Stomach (tissue), 9 donors: ENCODE measurements around the gene CTNNA3. TPM values are rescaled to one million over a fixed set of nuclear protein-coding genes. Genes with fewer than 3 reads are reported as not detected.

Experiments
- DNase-seq, 2 donors: peaks; one replicate each; pipeline versions ENCODE4 v3.0.0 to v3.0.0-alpha.2; 2013 to 2019
- H3K27ac ChIP-seq, 5 donors: fragments of 200-600 bp in 4 of 5; sonication (generic) in 4 of 5; one replicate each; pipeline ENCODE4 v1.5.1; 2013 to 2019; ENCODE audit warnings: mild to moderate bottlenecking in 1 of 5, moderate library complexity in 1 of 5
- H3K27me3 ChIP-seq, 3 donors: fragments of 200-600 bp; sonication (generic); one replicate each; pipeline ENCODE4 v1.5.1; 2017 to 2019; ENCODE audit warnings: mixed run types in 1 of 3
- H3K36me3 ChIP-seq, 4 donors: fragments of 200-600 bp; sonication (generic); 1 replicate in 3 of 4; 2 replicates in 1 of 4; pipeline ENCODE4 v1.5.1; 2016 to 2019
- H3K4me1 ChIP-seq, 4 donors: fragments of 200-600 bp; sonication (generic); one replicate each; pipeline ENCODE4 v1.5.1; 2016 to 2019
- H3K4me3 ChIP-seq, 4 donors: fragments of 200-600 bp; sonication (generic) in 3 of 4; one replicate each; pipeline ENCODE4 v1.5.1; 2016 to 2019; ENCODE audit warnings: mild to moderate bottlenecking in 1 of 4
- H3K9me3 ChIP-seq, 4 donors: fragments of 200-600 bp; sonication (generic); one replicate each; pipeline ENCODE4 v1.5.1; 2016 to 2019
- EP300 ChIP-seq: sonication (generic); formaldehyde crosslinking; IDR thresholded peaks from one replicate; pipeline ENCODE4 v1.6.1; 2017; ENCODE audit warnings: antibody characterized with exemption
- POLR2A ChIP-seq, 4 donors: fragments of 450-650 bp; IDR thresholded peaks; one replicate each; pipeline ENCODE4 v1.6.1; 2016; ENCODE audit warnings: antibody characterized with exemption in 4 of 4, control low read depth in 2 of 4, mild to moderate bottlenecking in 1 of 4, moderate library complexity in 1 of 4
- POLR2AphosphoS5 ChIP-seq, 3 donors: sonication (generic); formaldehyde crosslinking; IDR thresholded peaks; one replicate each; pipeline ENCODE4 v1.6.1; 2016; ENCODE audit warnings: antibody characterized with exemption in 3 of 3
- WGBS, 5 donors: extraction: QIAGEN DNeasy Blood & Tissue Kit in 3 of 5; methylation state at CpG; one replicate each; pipeline versions ENCODE4 v1.1.5 to v1.1.7; 2013 to 2018; 5-methylcytosine and 5-hydroxymethylcytosine counted together
- intact Hi-C: fragments of 100-400 bp; cut with DNase I; formaldehyde crosslinking; loops from one replicate; pipeline ENCODE4 v1.15.1; 2023; ENCODE audit warnings: low total_unique reads
- polyA plus RNA-seq, 3 donors: library from polyadenylated mRNA; stranded (reverse); fragments of 200-250 nt; gene quantifications; one replicate each; pipeline ENCODE4 v1.2.3, GENCODE V29; 2013
- total RNA-seq, 5 donors: library from RNA; depleted of rRNA; stranded (reverse); fragments of >200 nt; gene quantifications; one replicate each; pipeline versions ENCODE4 v1.1.0 to v1.2.3, GENCODE V29; 2014 to 2016
- TF ChIP-seq, protein P1 (sequence below), 7 experiments: fragments of 450-650 bp in 4 of 7; fragments of 200-600 bp in 3 of 7; sonication (generic) in 3 of 7; IDR thresholded peaks; one replicate each; pipeline ENCODE4 v1.5.1; 2016 to 2019; ENCODE audit warnings: antibody characterized with exemption in 7 of 7, control low read depth in 2 of 7, mild to moderate bottlenecking in 1 of 7
- donor health status: healthy with polysubstance abuse.
- donor health status: Bipolar disorder and iron deficiency.
- donor health status: healthy.

The CTNNA3 gene
- total and polyA plus RNA-seq, 8 donors = 0.14 to 46.1 (median 12.9) TPM; not detected in 2

DNA sequence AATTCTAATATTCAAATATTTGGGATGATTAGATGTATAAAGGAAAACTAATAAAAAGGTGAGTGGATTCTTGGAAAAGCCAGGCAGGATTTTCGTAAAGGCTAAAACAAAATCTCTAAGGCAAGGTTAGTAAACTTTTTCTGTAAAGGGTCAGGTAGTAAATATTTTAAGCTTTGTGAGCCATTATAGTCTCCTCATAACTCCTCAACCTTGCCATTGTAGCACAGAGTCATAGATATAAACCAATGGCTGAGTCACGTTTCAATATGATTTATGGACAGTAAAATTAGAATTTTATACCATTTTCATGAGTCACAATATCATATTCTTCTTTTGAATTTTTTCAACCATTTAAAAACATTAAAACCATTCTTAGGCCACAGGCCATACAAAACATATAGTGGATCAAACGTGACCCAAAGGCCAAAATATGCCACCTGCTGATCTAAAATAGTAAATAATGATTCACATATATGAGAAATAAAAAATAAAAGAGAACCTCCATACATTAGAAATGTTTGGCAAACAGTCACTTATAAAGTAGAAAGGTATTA is 1422.0 kb downstream of the CTNNA3 start:
- H3K27ac ChIP-seq = no peak overlapping the region
- no peaks in the 10 kb centered on the region for H3K4me1 ChIP-seq
- no peak for TF ChIP-seq POLR2AphosphoS5 (IDR thresholded peaks at IDR 0.05)
- no peak for TF ChIP-seq EP300
- TF ChIP-seq POLR2A (IDR thresholded peaks at IDR 0.05) = no peak
- 66 to 81% (median 75%) methylated on average over 3 of the region's 3 CpGs for WGBS, 5 donors
- H3K9me3 ChIP-seq = no peaks in the 10 kb centered on the region
- no peaks in the 10 kb centered on the region for H3K36me3 ChIP-seq
- intact Hi-C loops = no loop called here
- no peaks in the 10 kb centered on the region for H3K27me3 ChIP-seq
- DNase-seq = no peak
- no peak overlapping the region for H3K4me3 ChIP-seq

DNA sequence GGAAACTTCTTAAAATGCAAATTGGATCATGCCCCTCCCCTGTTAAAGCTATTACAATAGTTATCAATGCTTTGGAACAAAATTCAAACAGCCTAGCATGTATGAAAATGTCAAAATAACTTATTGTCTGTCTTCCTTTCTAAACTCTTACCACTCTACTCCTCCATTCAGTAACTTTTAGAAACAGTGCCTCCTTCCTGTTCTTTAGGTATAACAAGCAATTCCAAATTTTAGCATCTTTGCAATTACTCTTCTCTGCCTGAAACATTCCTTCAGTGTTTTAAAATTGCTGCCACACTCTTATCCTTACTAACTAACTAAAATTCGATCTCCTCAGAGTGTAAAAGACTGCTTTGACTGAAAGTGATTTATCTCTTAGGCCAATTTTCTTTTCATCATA is 1430.6 kb downstream of the CTNNA3 start:
- Histone ChIP-seq H3K4me3 (no peak overlapping the region), H3K27me3 (no peaks in the 10 kb centered on the region), H3K4me1 (no peaks in the 10 kb centered on the region), H3K36me3 (no peaks in the 10 kb centered on the region), H3K9me3 (no peaks in the 10 kb centered on the region), H3K27ac (no peak overlapping the region)
- intact Hi-C loops = no loop called here
- WGBS, 5 donors = 42 to 54% (median 50%) methylated on average over 1 of the region's 1 CpG
- no peak for TF ChIP-seq POLR2A (IDR thresholded peaks at IDR 0.05)
- no peak for TF ChIP-seq EP300
- TF ChIP-seq, protein P1, sequence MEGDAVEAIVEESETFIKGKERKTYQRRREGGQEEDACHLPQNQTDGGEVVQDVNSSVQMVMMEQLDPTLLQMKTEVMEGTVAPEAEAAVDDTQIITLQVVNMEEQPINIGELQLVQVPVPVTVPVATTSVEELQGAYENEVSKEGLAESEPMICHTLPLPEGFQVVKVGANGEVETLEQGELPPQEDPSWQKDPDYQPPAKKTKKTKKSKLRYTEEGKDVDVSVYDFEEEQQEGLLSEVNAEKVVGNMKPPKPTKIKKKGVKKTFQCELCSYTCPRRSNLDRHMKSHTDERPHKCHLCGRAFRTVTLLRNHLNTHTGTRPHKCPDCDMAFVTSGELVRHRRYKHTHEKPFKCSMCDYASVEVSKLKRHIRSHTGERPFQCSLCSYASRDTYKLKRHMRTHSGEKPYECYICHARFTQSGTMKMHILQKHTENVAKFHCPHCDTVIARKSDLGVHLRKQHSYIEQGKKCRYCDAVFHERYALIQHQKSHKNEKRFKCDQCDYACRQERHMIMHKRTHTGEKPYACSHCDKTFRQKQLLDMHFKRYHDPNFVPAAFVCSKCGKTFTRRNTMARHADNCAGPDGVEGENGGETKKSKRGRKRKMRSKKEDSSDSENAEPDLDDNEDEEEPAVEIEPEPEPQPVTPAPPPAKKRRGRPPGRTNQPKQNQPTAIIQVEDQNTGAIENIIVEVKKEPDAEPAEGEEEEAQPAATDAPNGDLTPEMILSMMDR (IDR thresholded peaks at IDR 0.05) = no peak
- no peak for TF ChIP-seq POLR2AphosphoS5 (IDR thresholded peaks at IDR 0.05)
- DNase-seq = no peak

DNA sequence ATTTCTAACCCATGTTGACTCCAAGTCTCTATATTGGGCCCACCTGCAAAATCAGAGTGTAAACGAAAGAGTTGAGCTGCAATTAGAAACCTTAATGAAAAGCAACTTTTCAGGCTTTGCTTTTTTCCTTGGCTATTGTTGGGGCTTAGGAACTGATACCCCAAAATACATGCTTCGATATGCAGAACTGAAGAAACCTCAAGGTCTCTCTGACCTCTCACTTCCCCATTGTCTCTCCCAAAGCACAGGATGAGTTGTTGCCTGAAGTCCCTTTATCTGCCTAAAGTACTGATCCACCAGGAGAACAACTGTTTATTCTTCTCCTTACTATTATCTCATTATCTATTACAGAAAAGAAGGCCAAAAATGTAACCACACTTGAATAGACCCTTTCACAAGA is 1436.2 kb downstream of the CTNNA3 start:
- no peak for TF ChIP-seq POLR2A (IDR thresholded peaks at IDR 0.05)
- no peak for TF ChIP-seq POLR2AphosphoS5 (IDR thresholded peaks at IDR 0.05)
- TF ChIP-seq EP300 = no peak
- TF ChIP-seq, protein P1 (IDR thresholded peaks at IDR 0.05) = no peak
- 71 to 80% (median 77%) methylated on average over 2 of the region's 2 CpGs for WGBS, 5 donors
- H3K4me1 ChIP-seq = no peaks in the 10 kb centered on the region
- H3K36me3 ChIP-seq = no peaks in the 10 kb centered on the region
- intact Hi-C loops = no loop called here
- peaks cover 0 to 10% (median 0%) of the 10 kb centered on the region in 4 donors for H3K9me3 ChIP-seq
- H3K4me3 ChIP-seq = no peak overlapping the region
- no peak overlapping the region for H3K27ac ChIP-seq
- no peak for DNase-seq
- H3K27me3 ChIP-seq = no peaks in the 10 kb centered on the region

DNA sequence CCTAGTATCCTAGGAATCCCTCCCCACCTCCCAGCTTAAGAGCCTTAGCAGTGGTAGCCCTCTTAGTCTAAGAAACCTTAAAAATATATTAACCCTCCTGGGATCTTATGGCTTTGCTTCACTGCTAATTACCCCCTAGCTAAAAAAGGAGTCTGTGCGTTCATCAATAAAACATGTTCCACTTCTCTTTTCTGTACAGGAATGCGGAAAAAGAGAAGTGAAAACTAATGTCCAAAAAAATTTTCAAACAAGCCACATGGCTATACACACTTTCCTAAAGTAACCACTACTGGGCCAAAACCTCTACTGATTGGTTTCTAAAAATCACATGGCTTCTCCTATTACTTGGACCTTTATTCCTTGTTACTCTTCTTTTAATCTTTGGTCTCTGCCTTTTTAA is 1437.3 kb downstream of the CTNNA3 start:
- intact Hi-C loops = no loop called here
- TF ChIP-seq POLR2AphosphoS5 (IDR thresholded peaks at IDR 0.05) (no peak), EP300 (no peak), POLR2A (IDR thresholded peaks at IDR 0.05) (no peak)
- TF ChIP-seq, protein P1 (IDR thresholded peaks at IDR 0.05) = no peak
- WGBS, 5 donors = 83 to 96% (median 87%) methylated on average over 2 of the region's 2 CpGs

DNA sequence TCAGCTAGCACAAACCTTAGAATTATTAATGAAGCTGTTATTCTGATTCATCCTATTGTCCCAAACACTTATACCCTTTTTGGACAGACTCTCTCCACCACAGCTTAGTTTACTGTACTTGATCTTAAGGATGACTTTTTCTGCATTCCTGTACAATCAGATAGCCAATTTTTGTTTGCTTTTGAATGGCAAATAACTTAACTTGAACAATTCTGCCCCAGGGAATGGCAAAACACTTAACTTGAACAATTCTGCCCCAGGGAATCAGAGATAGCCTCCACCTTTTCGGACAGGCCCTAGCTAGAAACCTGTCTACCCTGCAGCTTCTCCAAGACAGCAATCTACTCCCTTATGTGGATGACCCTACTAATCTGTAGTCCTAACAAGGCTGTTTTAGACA is 1438.2 kb downstream of the CTNNA3 start:
- peaks cover 0 to 14% (median 0%) of the 10 kb centered on the region in 4 donors for H3K9me3 ChIP-seq
- no peak overlapping the region for H3K27ac ChIP-seq
- 79 to 90% (median 83%) methylated on average over 1 of the region's 1 CpG for WGBS, 5 donors
- H3K36me3 ChIP-seq = no peaks in the 10 kb centered on the region
- DNase-seq = no peak
- no peaks in the 10 kb centered on the region for H3K4me1 ChIP-seq
- no peak for TF ChIP-seq EP300
- H3K4me3 ChIP-seq = no peak overlapping the region
- H3K27me3 ChIP-seq = no peaks in the 10 kb centered on the region
- intact Hi-C loops = no loop called here

More for the DNA sequence above, 1437.3 kb downstream of the CTNNA3 start:
- H3K27me3 ChIP-seq = no peaks in the 10 kb centered on the region
- DNase-seq = no peak
- no peaks in the 10 kb centered on the region for H3K36me3 ChIP-seq
- H3K27ac ChIP-seq = no peak overlapping the region
- H3K9me3 ChIP-seq = peaks cover 0 to 14% (median 0%) of the 10 kb centered on the region in 4 donors
- H3K4me3 ChIP-seq = no peak overlapping the region
- H3K4me1 ChIP-seq = no peaks in the 10 kb centered on the region
